GM12864 (cell line): Measurements from ENCODE around the gene SSTR4.

Experiments used
- DNase-seq: peaks from one replicate; pipeline ENCODE4 v3.0.0-alpha.2; 2011; ENCODE audit warnings: low read depth
- H3K4me3 ChIP-seq: 2 replicates; pipeline ENCODE4 v1.5.1; 2011; ENCODE audit warnings: mild to moderate bottlenecking, low read depth, low read length, control low read depth
- TF ChIP-seq, protein P1 (sequence below): IDR thresholded peaks from 2 replicates; pipeline ENCODE4 v1.5.1; 2011; ENCODE audit warnings: low read depth, mild to moderate bottlenecking, moderate library complexity, low read length, control low read depth, inconsistent platforms; ENCODE audit errors: missing control alignments

Gene SSTR4

DNA sequence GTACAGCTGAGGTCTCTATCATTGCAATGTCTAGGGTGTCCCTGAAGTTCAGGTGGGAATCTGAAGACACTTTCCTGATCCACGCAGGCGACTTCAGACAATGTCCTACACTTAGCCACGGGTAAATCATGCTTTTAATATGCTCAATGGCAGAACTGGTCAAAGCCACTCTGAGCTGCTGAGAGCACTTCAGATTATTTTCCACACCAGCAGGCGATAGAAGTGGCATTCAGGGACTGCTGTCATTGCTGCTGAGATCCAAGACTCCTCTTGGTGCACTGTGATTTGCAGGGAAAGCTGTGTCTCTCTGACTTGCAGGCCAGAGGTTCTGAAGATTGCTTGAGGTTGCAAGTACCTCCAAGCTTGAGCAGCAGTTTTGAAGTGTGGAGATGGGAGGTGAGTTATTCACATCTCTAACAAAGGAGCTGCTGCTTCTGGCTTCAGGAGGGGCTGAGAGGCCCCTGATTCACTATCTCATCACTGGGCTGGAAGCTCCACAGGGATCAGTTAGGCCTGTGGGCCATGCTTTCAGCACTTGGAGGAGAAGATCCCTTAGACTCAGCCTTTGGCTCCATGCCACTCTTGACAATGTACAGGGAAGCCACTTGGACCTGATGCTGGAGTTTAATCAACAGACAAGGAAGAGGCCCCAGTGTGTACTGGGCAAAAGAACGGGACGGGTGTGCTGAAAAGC lies 2.9 kb upstream of the SSTR4 start:
- H3K4me3 ChIP-seq = no peak overlapping the region
- TF ChIP-seq, protein P1, sequence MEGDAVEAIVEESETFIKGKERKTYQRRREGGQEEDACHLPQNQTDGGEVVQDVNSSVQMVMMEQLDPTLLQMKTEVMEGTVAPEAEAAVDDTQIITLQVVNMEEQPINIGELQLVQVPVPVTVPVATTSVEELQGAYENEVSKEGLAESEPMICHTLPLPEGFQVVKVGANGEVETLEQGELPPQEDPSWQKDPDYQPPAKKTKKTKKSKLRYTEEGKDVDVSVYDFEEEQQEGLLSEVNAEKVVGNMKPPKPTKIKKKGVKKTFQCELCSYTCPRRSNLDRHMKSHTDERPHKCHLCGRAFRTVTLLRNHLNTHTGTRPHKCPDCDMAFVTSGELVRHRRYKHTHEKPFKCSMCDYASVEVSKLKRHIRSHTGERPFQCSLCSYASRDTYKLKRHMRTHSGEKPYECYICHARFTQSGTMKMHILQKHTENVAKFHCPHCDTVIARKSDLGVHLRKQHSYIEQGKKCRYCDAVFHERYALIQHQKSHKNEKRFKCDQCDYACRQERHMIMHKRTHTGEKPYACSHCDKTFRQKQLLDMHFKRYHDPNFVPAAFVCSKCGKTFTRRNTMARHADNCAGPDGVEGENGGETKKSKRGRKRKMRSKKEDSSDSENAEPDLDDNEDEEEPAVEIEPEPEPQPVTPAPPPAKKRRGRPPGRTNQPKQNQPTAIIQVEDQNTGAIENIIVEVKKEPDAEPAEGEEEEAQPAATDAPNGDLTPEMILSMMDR = no peak
- no peak for DNase-seq

DNA sequence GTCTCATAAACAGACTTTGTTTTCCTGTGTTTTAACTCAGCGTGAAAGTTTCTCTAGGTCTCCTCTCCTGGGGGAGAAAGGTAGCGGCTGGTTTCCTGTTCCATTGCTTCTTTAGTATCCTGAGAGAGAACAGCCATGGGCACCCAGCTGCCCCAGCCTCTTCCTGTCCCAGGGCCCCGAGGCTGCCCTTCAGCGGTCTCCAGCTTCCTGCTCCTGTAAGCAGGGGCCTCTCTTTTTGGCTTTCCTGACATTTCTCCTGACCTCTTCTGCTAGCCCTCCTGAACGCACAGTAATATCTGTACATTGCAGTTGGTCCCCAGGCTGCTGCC lies 2.4 kb upstream of the SSTR4 start:
- TF ChIP-seq, protein P1 = no peak
- no peak for DNase-seq
- H3K4me3 ChIP-seq = no peak overlapping the region

DNA sequence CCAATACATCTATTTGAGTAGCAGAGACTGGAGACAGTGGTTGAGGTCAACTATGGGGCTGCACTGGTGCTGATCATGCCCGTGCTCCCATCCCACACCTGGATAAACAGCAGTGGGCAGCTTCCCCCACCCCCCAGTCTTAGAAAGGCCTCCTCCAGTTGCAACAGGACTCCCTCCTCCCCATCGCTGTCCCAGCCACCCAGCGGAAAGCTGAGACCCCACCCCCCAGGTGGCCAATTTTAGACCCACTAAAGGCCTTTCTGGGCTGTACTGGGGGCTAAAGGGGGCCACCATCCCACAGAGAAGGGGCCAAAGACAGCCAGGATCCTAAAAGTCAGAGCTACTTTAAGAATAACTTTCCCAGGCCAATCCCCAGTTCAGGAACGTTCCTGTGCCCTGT lies 1.2 kb upstream of the SSTR4 start:
- DNase-seq = no peak
- no peak overlapping the region for H3K4me3 ChIP-seq
- TF ChIP-seq, protein P1 = no peak

DNA sequence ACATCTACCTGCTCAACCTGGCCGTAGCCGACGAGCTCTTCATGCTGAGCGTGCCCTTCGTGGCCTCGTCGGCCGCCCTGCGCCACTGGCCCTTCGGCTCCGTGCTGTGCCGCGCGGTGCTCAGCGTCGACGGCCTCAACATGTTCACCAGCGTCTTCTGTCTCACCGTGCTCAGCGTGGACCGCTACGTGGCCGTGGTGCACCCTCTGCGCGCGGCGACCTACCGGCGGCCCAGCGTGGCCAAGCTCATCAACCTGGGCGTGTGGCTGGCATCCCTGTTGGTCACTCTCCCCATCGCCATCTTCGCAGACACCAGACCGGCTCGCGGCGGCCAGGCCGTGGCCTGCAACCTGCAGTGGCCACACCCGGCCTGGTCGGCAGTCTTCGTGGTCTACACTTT lies 619 bp downstream of the SSTR4 start:
- TF ChIP-seq, protein P1 = no peak
- H3K4me3 ChIP-seq = no peak overlapping the region
- DNase-seq = no peak

DNA sequence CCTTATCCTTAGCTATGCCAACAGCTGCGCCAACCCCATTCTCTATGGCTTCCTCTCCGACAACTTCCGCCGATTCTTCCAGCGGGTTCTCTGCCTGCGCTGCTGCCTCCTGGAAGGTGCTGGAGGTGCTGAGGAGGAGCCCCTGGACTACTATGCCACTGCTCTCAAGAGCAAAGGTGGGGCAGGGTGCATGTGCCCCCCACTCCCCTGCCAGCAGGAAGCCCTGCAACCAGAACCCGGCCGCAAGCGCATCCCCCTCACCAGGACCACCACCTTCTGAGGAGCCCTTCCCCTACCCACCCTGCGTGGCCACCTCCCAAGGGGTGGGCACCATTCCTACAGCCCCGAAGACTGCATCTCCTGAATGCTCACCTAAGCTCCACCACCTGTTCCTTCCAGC lies 1.3 kb downstream of the SSTR4 start:
- DNase-seq = no peak
- TF ChIP-seq, protein P1 = no peak
- H3K4me3 ChIP-seq = no peak overlapping the region

DNA sequence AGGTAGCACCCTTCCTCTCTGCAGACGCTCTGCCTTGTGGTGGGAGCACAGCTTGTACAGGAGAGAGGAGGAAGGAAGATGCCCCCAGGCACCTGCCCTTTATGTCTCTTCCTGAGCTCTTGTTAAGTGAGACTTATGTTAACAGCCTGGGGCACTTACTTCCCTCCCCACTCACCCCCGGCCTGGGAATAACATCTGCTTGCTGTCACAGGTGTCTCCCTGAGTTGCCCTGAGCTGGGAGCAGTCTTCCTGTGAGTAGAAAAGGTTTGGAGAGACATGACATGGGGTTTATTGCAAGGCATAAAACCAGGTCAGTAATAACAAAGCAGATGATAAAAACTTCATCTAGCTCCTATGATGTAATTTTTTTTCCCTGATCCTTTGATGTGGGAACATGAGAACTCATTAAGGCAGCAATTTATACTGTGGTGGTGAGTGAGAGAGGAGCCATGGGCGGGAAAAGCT lies 1.9 kb downstream of the SSTR4 start:
- TF ChIP-seq, protein P1 = no peak
- no peak overlapping the region for H3K4me3 ChIP-seq
- DNase-seq = no peak
